SK-N-MC (cell line): Measurements from ENCODE around the gene RUSF1.

ENCODE experiments used
- EZH2 ChIP-seq: fragments of 200-600 bp; sonication (generic); IDR thresholded peaks from one replicate; pipeline ENCODE4 v1.6.1; 2017; ENCODE audit warnings: antibody characterized with exemption
- FOXP2 ChIP-seq: optimal IDR thresholded peaks from 2 replicates; pipeline ENCODE3; 2011; ENCODE audit warnings: mild to moderate bottlenecking, moderate library complexity; ENCODE audit not compliant: insufficient read depth; ENCODE audit errors: extremely low read length, control extremely low read depth
- POLR2AphosphoS5 ChIP-seq: IDR thresholded peaks from 2 replicates; pipeline ENCODE4 v1.6.1; 2012; ENCODE audit warnings: mild to moderate bottlenecking, low read depth, low read length, borderline replicate concordance

DNA sequence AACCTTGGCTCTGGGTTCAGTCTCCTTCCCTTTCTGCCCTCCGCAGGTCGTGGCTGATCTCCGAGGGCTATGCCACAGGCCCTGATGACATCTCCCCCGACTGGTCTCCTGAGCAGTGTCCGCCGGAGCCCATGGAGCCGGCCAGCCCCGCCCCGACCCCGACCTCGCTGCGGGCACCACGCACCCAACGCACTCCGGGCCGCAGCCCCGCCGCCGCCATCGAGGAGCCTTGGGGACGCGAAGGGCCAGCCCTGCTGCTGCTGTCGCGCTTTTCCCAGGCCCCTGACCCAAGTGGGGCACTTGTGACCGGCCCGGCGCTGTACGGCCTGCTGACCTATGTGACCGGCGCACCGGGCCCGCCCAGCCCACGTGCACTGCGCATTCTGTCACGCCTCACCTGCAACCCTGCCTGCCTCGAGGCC lies 43.8 kb downstream of the RUSF1 start:
- no peak for TF ChIP-seq POLR2AphosphoS5
- TF ChIP-seq EZH2: no peak
- no peak for TF ChIP-seq FOXP2
